Stimulated activated effector memory CD8-positive, alpha-beta T cell treated with anti-CD3 and anti-CD28 coated beads, Interleukin-12 subunit alpha, Interleukin-12 subunit beta, amount 100 ng/mL, for 72 hours (primary cell): ENCODE results near the gene MAT2A.
A peak's percentile ranks its signal among the peaks of the same experiment; 100 is the strongest.
"Not testable (repeated sequence)": the region's sequence is repeated elsewhere in the genome, so short reads cannot be mapped to it uniquely, and the experiment has no call there.

Experiments used
- ATAC-seq: fragments of 150-1000 bp; cut with Tn5 transposase; 2 replicates; pipeline ENCODE4 v1.10.0; 2021
- DNase-seq, 2 donors: peaks; one replicate each; pipeline ENCODE4 v3.0.0; 2021 to 2022; ENCODE audit warnings: low spot score in 2 of 2
- H3K27ac Mint-ChIP-seq: one replicate; pipeline ENCODE4 v1.8.0; 2022; ENCODE audit warnings: mild to moderate bottlenecking, mixed read lengths
- H3K36me3 Mint-ChIP-seq: one replicate; pipeline ENCODE4 v1.8.0; 2022; ENCODE audit warnings: mild to moderate bottlenecking, mixed read lengths
- H3K4me1 Mint-ChIP-seq: one replicate; pipeline ENCODE4 v1.8.0; 2022; ENCODE audit warnings: mixed read lengths
- H3K4me3 Mint-ChIP-seq: one replicate; pipeline ENCODE4 v1.8.0; 2022; ENCODE audit warnings: mild to moderate bottlenecking, mixed read lengths
- H3K9me3 Mint-ChIP-seq: one replicate; pipeline ENCODE4 v1.8.0; 2022; ENCODE audit warnings: mixed read lengths

The MAT2A gene

DNA sequence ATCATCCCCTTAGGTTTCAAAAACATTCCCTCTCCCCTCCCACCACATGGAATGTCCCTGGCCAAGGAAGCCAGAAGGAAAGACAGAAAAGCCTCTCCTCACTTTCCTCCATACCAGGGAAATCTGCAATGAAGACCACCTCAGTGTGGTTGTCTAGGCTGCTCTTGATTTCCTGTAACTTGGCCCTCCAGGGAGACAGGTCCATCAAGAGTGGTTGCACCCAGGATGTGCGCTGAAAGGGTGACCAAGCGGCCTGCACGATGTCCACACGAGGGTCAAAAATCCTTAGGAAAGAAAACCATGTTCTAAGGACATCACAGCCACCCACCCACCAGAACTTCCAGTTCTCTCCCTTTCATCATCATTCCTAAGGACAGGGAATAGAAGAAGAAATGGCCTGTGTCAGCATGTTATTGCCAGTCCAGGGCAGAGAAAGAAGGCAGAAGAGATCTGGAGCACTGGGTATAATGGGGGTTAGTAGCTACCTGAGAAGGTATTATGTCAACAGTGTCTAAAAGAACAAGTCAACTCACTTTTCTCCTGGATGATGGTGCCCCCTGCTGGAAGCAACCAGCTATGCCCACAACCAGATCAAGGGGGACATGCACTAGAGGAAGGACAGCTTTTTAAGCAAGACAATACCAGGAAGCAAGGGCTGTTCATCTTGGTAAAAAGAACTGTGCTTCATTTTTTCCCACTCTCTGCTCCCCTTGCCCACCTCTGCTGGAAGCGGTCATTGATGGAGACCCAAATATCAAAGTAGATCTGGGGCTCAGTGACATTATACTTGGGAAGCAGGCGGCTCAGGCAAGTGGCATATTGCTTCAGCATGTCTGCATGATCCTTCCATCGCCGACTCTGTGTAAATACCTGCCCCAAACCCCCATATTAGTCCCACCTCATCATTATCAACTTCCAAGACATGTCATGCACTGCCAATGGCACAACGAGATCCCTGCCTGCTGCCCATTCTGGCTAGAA, 13.0 kb downstream of the MAT2A start:
- Mint-ChIP-seq H3K9me3 (no peaks in the 10 kb centered on the region), H3K4me1 (no peaks in the 10 kb centered on the region), H3K36me3 (peaks cover 92% of the 10 kb centered on the region), H3K27ac (no peak overlapping the region), H3K4me3 (no peak overlapping the region)
- peak; percentile 73 to 90 for DNase-seq
- peak; percentile 84 for ATAC-seq

DNA sequence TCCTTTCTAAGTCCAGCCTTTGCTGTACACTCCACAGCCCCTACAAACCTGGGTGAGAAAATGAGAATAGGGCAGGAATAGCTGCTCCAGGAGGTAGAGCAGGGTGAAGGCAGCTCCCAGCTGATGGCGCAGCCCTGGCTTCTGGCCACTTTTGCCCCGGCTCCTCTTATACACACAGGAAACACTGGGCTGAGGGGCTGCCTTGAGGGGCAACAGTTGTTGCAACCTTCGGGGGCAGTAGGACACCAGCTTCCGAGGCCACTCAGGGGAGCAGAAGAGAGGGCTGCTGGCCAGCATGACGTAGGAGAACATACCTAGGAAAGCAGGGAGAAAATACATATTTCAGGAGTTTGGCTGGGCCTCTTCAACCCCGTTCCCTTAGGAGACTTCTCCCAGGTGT, 14.2 kb downstream of the MAT2A start:
- Mint-ChIP-seq H3K36me3 (peaks cover 92% of the 10 kb centered on the region), H3K9me3 (no peaks in the 10 kb centered on the region), H3K4me3 (no peak overlapping the region), H3K4me1 (no peaks in the 10 kb centered on the region), H3K27ac (no peak overlapping the region)
- no peak for DNase-seq
- ATAC-seq: no peak

DNA sequence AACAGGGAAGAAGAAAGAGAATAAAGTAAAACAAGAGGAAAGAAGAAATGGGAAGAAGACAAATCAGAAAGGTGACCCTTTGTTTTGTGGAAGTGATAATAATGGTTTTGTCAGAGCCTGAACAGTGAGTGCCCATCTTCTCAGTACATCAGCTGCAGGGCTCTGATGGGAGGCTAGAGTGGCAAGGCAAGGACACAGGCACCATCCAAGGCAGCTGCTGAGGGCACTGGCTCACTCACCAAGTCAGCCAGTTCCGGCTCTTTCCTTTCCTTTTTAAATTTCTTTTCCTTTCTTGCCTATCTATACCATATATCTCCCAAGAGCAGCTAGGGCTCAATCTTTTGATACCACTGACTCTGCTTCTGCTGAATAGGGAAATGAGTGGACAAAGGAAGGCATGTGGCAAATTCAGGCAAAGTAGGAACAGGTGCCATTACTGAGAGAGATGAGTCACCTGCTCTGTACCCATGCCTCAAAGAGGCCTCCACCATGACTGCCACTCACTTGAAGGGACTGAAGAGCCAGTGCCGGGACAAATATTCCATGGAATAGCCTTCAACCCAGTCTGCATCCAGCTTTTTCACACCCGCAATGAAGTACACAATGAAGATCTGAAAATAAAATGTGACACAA, 16.1 kb downstream of the MAT2A start:
- Mint-ChIP-seq H3K4me1 (peaks cover 8% of the 10 kb centered on the region), H3K9me3 (no peaks in the 10 kb centered on the region), H3K4me3 (no peak overlapping the region), H3K27ac (peak overlapping the region; percentile 8), H3K36me3 (peaks cover 90% of the 10 kb centered on the region)
- DNase-seq (no peak), ATAC-seq (no peak)

DNA sequence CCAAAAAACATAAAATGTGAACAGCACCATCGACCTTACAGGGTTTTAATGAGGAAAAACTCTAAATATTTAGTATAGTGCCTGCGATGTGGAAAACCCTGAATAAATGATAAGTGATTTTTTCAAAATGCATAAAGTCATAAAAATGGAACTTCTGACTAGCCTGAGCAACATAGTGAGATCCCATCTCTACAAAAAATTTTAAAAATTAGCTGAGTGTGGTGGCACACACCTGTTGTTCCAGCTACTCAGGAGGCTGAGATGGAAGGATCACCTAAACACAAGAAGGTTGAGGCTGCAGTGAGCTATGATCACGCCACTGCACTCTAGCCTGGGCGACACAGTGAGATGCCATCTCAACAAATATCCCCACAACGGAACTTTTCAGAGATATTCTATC, 18.2 kb downstream of the MAT2A start:
- ATAC-seq (no peak), DNase-seq (no peak)
- H3K36me3 Mint-ChIP-seq: peaks cover 77% of the 10 kb centered on the region
- H3K9me3 Mint-ChIP-seq: no peaks in the 10 kb centered on the region
- H3K27ac Mint-ChIP-seq: no peak overlapping the region
- H3K4me1 Mint-ChIP-seq: peaks cover 19% of the 10 kb centered on the region
- H3K4me3 Mint-ChIP-seq: no peak overlapping the region

DNA sequence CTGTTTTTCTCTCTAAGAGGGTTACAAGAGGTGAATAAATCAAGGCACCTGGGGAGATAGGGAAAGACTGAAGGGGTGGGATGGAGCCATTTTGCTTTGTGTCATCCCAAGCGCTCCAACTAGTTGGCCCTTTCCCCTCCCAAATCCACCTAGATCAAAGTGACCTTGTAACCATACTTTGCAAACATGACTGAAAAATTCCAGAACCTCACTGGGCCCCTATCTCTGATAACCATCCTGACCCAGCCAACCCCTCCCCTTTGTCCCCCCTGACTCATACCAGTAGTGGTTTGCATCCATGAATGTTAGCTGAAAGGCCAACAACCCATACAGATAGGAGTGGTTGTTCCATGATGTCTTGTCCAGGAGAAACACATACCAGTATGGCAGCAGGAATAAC, 19.2 kb downstream of the MAT2A start:
- peaks cover 24% of the 10 kb centered on the region for H3K4me1 Mint-ChIP-seq

DNA sequence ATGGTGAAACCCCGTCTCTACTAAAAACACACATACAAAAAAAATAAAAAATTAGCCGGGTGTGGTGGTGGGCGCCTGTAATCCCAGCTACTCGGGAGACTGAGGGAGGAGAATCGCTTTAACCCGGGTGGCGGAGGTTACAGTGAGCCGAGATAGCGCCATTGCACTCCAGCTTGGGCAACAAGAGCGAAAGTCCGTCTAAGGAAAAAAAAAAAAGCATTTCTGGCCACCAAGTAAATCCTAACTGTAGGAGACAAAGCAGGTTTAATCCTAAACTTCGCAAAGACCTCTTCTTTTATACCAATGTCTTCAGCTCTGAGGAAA, 21.4 kb downstream of the MAT2A start:
- H3K4me3 Mint-ChIP-seq: peak overlapping the region; percentile 92
- peaks cover 24% of the 10 kb centered on the region for H3K4me1 Mint-ChIP-seq
- ATAC-seq, DNase-seq, H3K9me3 Mint-ChIP-seq: not testable (repeated sequence)
- H3K36me3 Mint-ChIP-seq: peaks cover 46% of the 10 kb centered on the region
- peak overlapping the region; percentile 91 for H3K27ac Mint-ChIP-seq

More for the DNA sequence above, 19.2 kb downstream of the MAT2A start:
- ATAC-seq (no peak), DNase-seq (no peak)
- Mint-ChIP-seq H3K27ac (no peak overlapping the region), H3K4me3 (no peak overlapping the region), H3K36me3 (peaks cover 68% of the 10 kb centered on the region), H3K9me3 (no peaks in the 10 kb centered on the region)

DNA sequence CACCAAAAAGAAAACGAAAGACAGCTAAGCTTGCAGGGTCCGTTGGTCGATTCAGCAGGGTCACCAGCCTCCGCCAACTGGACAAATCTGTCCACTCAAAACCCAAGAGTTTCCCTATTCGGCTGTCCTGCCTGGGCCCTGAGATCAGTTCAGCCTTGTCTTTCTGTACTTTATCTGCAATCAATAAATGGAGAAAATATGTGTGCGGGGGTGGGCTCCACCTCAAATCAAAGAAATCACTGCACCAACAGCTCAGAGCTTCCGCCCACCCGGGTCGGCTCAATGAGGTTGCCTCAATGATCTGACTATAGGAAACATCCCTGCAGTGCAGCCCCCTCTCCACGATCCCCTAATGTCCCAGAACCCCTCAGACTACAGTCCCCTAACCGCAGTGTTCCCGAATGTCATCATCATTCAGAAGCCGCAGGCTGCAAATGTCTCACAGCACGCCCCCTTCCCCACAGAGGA, 21.9 kb downstream of the MAT2A start:
- peaks cover 24% of the 10 kb centered on the region for H3K4me1 Mint-ChIP-seq
- ATAC-seq (peak; percentile 60), DNase-seq (no peak)
- no peaks in the 10 kb centered on the region for H3K9me3 Mint-ChIP-seq
- H3K27ac Mint-ChIP-seq: peak overlapping the region; percentile 91
- peaks cover 41% of the 10 kb centered on the region for H3K36me3 Mint-ChIP-seq
- H3K4me3 Mint-ChIP-seq: peak overlapping the region; percentile 92

DNA sequence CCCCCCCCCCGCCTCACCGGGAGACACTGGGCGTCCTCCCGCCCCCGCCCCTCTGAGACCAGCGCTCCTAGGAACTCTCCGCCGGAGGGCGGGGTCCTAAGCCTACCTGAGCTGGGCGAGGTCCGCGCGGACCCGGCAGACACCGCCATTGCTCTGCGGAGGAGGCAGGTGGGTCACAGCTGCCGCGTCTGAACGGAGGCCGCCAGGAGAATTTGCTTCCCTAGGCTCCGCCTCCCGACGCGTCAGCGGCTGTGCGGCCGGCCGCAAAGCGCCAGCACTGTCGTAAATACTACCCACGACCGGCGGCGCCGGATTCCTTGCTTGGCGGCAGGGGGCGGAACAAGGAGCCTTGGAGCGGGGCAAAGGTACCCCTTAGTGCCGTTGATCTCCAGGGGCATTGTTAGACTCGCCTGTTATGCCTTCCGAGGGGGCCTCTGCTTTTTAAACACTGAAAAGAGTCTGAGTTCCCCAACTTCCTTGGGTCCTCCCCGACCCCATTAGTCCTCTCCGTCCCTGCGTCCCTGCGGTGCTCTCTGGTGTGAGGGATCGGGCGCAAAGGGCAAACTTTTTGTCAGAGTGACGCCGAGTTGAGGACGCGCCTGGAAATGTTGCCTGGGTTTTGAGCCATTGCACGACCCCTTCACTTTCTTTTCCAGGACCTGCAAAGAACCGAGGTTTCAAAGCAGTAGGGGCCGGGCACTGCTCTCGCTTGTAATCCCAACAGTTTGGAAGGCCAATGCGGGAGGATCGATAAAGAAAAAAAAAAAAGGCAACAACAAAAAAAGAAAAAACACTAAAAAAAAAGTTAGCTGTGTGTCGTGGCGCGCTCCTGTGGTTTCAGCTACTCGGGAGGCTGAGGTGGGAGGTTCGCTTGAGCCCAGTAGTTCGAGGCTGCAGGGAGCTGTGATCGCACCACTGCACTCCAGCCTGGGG, 22.6 kb downstream of the MAT2A start, which contains the start of gene GGCX:
GGCX (minus strand) TSS at position 214 of the 933 bp plus-strand sequence; CDS start at position 149, 65 bp downstream.
- peak within 1 kb of the TSS; percentile 91 for H3K27ac Mint-ChIP-seq
- H3K4me1 Mint-ChIP-seq: peaks cover 24% of the 10 kb centered on the region
- peaks cover 34% of the 10 kb centered on the region for H3K36me3 Mint-ChIP-seq
- H3K9me3 Mint-ChIP-seq: no peaks in the 10 kb centered on the region
- peak; percentile 96 for ATAC-seq
- peak; percentile 74 to 92 for DNase-seq
- H3K4me3 Mint-ChIP-seq: peak within 1 kb of the TSS; percentile 92

DNA sequence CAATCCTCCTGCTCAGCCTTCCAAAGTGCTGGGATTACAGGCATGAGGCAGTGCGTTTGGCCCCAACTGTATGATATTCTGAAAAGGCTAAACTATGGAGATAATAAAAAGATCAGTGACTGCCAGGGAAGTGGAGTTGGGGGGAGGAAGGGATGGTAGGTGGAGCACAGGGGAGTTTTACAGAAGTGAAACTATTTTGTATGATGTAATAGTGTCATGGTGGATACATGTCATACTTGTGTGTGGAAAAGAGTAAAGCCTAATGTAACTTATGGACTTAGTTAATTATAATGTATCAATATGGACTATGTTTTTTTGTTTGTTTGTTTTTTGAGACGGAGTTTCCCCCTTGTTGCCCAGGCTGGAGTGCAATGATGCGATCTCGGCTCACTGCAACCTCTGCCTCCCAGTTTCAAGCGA, 25.2 kb downstream of the MAT2A start:
- DNase-seq (no peak), ATAC-seq (no peak)
- H3K9me3 Mint-ChIP-seq: no peaks in the 10 kb centered on the region
- peaks cover 11% of the 10 kb centered on the region for H3K36me3 Mint-ChIP-seq
- no peak overlapping the region for H3K27ac Mint-ChIP-seq
- no peak overlapping the region for H3K4me3 Mint-ChIP-seq
- H3K4me1 Mint-ChIP-seq: peaks cover 24% of the 10 kb centered on the region

DNA sequence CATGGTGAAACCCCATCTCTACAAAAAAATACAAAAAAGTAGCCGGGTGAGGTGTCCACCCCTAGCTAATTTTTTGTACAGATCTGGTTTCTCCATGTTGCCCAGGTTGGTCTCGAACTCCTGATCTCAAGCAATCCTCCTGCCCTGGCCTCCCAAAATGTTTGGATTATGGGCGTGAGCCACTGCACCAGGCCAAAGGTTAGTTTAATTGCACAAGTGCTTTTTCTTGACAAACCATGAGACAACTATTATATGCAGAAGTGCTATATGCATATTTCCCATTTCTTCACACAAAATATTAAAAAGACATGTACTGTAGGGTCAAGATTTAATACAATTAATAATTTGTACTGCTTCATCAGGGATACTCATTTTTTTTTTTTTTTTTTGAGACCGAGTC, 27.3 kb downstream of the MAT2A start:
- peaks cover 5% of the 10 kb centered on the region for H3K4me1 Mint-ChIP-seq
- no peak for DNase-seq
- H3K4me3 Mint-ChIP-seq: no peak overlapping the region
- H3K27ac Mint-ChIP-seq: no peak overlapping the region
- no peak for ATAC-seq
- H3K9me3 Mint-ChIP-seq: no peaks in the 10 kb centered on the region
- H3K36me3 Mint-ChIP-seq: peaks cover 7% of the 10 kb centered on the region

DNA sequence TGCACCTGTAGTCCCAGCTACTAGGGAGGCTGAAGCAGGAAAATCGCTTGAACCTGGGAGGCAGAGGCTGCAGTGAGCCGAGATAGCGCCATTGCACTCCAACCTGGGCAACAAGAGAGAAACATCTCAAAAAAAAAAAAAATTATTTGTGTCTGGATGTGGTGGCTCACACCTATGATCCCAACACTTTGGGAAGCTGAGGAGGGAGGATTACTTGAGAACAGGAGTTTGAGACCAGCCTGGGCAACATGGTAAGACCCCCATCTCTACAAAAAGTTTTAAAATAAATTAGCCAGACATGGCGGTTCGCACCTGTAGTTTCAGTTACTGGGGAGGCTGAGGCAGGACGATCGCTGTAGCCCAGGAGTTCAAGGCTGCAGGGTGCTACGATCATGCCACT, 36.8 kb downstream of the MAT2A start:
- no peaks in the 10 kb centered on the region for H3K9me3 Mint-ChIP-seq
- DNase-seq: no peak
- no peak overlapping the region for H3K4me3 Mint-ChIP-seq
- H3K4me1 Mint-ChIP-seq: peaks cover 30% of the 10 kb centered on the region
- H3K27ac Mint-ChIP-seq: no peak overlapping the region
- ATAC-seq: no peak
- H3K36me3 Mint-ChIP-seq: peaks cover 7% of the 10 kb centered on the region

DNA sequence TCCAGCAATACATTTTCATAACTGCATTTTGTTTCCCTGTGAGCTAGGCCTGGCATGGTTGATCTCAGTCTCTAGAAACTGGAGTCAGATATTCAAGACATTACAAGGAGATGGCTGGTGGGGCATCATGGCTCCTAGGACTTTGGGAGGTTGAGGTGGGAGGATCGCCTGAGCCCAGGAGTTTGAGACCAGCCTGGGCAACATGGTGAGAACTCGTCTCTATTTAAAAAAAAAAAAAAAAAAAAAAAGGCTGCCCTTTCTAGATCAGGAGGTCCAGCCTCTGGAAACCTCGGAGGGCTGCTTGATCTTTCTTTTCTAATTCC, 38.1 kb downstream of the MAT2A start:
- no peak for ATAC-seq

DNA sequence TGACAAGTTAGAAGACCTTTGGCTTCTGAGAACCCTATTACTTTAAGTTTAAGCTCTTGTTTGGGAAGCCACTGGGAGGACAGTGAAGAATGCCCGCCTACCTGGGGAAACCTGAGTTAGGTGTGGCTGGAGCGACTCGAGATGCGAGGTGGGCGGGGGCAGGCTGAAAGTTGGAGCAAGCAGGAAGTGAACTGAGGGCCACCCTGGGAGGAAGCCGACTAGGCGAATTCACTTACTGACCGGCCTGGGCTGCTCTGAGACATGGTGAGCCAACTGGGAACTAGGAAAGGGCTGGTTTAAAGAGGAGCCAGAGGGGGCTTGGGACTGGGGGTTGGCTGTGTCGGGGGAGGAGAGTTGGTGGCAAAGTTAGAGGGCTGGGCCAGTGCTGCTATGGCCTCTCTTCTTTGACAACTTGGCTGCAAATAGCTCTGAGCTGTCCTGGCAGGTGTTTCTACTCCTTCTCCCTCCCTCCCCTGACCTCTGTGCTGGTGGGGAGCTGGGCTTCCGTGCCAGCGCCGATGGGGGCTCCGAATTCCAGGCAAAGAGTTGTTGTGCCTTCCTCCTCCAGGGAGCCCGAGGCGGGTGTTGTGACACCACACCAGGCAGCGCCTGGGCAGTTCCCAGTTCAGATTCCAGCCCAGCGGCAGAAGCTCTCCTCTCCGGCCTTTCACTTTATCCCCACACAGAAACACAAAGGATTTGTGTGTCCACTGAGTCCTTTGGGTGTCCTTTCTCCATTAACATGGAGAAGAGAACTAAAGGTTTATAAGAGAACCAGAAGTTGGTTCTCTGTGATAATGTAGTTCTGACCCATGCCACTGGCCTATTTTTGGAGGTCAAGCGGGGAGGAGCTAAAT, 38.6 kb downstream of the MAT2A start, which contains the start of gene VAMP8:
VAMP8 (plus strand) TSS at position 201 of the 857 bp plus-strand sequence; CDS start at position 262, 61 bp downstream.
- ATAC-seq (peak; percentile 91), DNase-seq (peak in 1 of 2 donors; percentile 75)
- Mint-ChIP-seq H3K4me3 (peak within 1 kb of the TSS; percentile 94), H3K9me3 (no peaks in the 10 kb centered on the region), H3K27ac (peak within 1 kb of the TSS; percentile 96), H3K4me1 (peaks cover 35% of the 10 kb centered on the region), H3K36me3 (peaks cover 21% of the 10 kb centered on the region)

More for the DNA sequence above, 38.1 kb downstream of the MAT2A start:
- no peak for DNase-seq
- Mint-ChIP-seq H3K27ac (peak overlapping the region; percentile 96), H3K4me3 (peak overlapping the region; percentile 94), H3K4me1 (peaks cover 35% of the 10 kb centered on the region), H3K9me3 (no peaks in the 10 kb centered on the region), H3K36me3 (peaks cover 15% of the 10 kb centered on the region)
